Measurements from ENCODE around the gene DDX51.
"Not testable (repeated sequence)": the region's sequence is repeated elsewhere in the genome, so short reads cannot be mapped to it uniquely, and the experiment has no call there.

DDX51 gene

DNA sequence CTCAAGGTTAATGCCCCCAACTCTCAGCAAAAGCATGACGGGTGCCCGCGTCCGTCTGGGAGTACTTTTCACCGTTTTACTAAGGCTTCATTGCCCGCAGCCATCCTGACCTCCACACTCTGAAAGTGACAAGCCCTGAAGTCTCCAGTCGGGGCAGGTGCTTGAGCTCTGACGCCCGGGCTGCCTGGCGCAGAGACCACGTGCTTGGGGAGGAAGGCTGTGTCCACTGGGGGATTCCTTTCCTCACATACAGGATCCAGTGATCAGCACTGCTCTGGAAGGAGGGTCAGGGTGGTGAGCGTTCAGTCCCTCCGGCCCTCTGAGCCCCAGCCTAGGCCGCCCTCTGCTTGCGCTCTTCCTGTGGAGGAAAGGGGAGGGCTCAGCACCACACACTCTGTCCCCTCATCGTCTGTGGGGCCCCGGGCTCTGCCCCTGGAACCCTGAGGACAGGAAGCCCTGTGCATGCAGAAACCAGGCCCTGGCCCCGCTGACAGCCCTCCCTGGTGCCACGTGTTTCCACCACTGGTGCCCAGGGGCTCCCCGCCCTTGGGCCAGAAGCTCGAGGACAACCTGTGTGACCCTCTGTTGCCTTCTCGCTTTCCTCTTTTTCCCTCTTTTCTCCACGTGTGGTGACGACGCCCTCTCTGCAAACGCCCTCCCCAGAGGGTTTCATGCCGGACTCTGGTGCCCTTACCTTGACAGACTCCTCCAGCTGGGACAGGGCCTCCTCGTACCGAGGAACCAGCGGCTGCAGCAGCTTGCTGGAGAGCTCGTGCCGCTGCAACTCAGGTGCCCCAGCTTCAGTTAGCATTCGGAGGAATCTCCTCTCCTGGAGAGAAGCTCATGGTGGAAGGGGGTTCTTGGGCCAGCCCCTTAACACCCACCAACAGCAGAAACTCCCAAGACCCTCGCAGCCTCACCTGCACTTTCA lies 4.9 kb downstream of the DDX51 start:
- DNase-seq: no peak

DNA sequence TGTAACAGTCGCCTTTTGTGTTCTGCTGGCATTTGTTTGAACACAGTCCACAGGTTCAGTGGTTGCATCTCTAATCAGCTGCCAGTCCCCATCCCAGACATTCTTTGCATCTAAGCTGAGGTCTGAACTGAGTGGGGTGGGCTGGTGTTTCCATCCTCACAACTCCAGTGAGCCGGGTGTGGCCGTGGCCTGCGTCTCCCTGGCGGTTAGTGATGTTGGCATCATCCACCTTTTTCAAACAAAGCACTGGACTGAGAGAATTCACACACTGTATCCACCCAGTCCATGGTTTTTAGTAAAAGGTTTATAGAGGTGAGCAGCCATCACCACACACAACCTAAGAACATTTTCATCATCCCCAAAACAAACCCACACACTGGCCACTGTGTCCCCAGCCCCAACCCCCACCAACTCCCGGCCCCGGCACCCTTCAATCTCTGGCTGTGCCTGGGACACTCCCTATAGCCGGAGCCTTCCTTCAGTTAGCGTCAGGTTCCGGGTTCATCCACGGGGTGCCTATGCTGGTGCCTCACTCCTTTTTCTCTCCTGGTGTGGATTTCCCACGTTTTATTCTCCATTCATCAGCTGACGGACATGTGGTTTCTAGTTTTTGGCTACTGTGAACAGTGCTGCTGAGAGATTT lies 6.5 kb downstream of the DDX51 start:
- no peak for DNase-seq

DNA sequence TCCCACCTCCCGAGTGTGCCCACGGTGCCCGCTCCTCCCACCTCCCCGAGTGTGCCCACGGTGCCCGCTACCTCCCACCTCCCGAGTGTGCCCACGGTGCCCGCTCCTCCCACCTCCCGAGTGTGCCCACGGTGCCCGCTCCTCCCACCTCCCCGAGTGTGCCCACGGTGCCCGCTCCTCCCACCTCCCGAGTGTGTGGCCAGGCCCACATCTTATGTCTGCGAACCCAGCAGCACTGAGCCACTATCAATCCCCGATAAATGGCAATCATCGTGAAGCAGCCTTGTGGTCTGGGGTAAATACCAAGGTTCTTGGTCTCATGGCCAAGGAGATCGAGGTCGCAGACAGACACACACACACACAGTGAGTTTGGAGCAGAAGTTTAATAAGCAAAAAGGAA lies 7.9 kb downstream of the DDX51 start:
- not testable (repeated sequence) for DNase-seq

DNA sequence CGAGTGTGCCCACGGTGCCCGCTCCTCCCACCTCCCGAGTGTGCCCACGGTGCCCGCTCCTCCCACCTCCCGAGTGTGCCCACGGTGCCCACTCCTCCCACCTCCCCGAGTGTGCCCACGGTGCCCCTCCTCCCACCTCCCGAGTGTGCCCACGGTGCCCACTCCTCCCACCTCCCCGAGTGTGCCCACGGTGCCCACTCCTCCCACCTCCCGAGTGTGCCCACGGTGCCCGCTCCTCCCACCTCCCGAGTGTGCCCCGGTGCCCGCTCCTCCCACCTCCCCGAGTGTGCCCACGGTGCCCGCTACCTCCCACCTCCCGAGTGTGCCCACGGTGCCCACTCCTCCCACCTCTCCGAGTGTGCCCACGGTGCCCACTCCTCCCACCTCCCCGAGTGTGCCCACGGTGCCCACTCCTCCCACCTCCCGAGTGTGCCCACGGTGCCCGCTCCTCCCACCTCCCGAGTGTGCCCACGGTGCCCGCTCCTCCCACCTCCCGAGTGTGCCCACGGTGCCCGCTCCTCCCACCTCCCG lies 9.4 kb downstream of the DDX51 start:
- not testable (repeated sequence) for DNase-seq

DNA sequence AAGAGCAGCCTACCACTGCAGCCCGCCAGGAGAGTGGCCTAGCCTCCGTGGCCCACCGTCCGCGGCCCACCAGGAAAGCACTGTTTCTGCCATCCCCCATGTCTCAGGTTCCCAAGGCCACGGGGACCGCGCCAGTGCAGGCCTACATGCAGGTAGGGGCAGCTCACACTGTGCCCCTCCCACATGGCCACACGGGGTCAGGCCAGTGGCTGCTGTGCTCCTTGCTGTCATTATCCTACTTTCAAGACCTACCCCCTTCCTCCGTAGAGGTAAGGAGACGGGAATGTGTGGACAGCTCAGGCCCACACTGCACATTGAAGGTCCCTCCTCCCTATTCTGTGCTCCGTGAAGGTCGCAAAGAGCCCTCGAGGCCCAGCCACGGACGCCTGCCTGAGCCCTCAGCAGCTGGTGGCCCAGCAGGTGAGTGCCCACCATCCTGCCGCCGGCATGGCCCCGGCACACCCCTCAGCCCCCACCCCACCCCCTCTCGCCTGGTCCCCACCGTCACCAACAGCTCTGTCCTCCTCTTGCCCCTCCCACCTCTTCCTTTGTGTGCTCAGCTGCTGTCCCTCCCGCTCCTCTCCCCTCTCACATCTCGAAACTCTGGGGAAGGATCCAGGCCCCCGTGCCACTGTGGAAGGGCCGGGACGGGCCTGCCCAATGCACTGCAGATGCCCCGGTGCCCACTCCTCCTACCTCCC lies 10.0 kb downstream of the DDX51 start:
- no peak for DNase-seq

DNA sequence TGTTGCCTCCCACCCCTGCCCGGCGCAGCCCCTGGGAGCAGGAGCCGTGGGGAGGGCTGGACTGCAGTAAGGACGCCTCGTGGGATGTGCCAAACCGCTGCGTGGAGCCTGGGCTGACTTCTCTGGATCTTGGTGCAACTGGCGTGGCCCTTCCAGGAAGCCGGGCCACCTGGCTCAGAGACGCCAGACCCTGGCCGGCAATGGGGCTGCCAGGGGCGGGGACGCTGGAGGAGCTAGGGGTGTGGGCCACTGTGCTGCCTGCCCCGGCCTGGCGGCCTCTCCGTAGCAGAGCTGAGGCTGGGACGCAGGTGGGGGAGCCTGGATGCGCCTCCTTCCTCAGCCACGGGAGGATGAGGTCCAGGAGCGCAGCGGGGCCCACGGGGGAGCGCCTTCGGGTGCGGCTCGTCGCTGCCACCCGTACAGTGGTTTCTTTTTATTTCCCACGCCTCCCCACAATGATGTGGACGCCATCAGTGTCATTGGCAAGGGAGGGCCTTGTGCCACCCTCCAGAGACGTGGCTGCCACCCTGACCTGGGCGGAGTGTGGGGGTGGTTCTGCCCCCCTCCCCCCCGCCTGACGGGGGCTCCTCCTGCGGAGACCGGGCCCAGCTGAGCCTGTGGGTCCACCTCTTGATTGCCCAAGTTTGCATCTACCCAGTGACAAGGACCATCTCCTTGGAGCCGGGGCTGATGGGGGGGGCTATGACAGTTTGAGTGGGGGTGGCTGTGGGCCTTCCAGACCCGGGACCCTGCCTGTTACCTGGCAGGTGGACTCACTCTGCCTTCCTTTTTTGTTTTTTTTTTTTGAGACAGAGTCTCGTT lies 11.3 kb downstream of the DDX51 start:
- DNase-seq: no peak

DNA sequence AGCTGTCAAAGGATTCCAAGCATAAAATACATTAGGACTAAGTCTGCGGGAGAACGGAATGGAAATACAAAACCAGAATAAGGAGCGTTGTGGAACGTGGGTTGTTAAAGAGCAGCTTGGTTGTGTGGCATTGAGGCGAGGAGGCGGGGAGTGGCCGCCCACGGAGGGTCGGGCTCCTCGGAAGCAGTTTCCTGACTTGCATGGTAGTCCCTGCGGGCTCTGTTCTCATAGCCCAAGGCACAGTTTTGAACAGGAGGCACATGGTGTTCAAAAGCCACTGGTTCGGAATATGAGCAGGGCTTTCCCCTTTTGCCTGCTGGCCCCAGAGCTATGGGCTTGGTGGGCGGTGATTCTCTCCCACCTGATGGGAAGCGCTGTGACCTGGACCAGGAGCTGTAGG lies 12.2 kb downstream of the DDX51 start:
- DNase-seq: no peak

DNA sequence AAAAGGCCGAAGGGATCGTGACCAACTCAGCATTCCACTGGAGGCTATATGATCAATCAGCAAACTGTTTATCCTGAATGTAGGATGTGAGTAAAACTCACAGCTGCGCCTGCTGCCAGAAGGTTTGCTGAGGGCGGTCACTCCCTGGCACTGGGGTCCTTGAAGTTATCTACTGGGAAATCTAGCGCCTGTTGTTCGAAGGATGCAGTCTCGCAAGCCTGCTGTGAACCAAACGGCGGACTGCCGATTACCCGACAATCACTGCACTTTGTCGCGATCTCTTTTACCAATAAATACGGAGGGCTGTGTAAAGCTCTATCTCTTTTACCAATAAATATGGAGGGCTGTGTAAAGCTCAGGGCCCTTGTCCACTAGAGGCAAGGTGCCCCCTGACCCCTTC lies 12.9 kb downstream of the DDX51 start:
- no peak for DNase-seq

DNA sequence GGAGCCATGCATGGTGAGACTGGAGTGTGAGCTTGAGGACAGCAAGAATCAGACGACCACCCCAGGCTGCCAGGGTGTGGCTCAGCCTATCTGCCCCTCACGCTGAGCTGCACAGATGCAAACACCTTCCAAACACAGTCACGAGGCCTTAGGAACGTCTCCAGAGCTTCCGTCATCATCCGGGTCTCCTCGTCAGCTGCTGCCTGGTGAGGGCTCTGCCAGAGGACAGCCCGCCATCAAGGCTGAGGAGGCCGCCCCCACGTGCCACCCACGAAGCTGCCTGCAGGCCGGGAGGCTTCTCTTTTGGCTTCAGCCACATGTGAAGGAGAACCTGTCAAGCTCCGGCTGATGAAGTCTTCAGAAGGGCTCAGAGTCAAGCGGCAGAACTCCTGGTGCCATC lies 13.4 kb downstream of the DDX51 start:
- DNase-seq: no peak

DNA sequence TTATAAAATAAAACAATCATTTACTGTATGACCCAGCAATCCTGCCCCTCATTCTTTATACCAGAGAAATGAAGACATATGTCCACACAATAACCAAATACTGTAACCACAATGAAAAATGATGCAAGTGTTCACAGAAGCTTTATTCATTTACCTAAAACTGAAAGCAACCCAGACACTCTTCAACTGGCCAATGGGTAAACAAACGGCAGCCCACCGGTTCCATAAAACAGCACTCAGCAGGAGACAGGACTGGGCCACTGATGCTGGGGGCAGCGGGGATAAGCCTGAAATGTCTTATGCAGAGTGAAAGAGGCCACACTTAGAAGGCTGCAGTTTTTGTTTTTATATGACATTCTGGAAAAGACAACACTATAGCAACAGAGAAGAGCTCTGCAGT lies 15.1 kb downstream of the DDX51 start:
- no peak for DNase-seq

DNA sequence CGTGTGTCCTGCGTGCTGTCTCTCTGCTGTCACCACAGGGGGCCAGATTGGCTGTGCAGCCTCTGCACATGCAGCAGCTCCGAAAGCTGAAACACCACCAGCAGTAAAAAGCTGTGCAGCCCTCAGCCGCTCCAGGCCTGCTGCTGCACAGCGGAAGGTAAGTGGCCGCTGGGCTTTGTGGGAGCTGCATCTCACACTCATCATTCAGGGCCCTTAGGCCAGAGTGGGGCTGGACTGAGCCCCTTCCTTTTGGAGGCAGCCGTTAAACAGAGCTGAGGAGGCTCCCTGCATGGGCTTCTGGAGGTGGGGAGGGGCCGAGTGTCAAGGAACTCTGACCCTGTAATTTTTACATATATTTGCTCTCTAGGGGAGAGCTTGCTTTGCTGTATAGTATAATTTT lies 17.1 kb downstream of the DDX51 start:
- no peak for DNase-seq

DNA sequence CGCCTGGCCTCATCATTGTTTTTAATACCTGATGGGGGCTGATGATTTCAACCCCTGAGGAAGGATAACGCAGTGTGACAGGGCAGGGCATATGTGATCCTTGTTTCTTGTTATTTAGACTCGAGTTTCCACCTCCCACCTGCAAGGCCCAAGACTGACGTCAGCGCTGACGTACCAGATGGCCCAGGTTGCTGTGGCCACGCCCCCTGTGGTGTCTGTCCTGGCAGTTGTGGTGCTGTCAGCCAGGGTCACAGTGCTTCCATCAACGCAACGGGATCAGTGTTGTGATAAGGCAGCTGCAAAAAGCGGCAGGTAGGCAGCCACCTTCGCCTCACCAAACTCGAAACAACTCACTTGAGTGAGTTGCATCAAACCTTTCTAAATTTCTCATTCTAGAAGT lies 18.4 kb downstream of the DDX51 start:
- no peak for DNase-seq

DNA sequence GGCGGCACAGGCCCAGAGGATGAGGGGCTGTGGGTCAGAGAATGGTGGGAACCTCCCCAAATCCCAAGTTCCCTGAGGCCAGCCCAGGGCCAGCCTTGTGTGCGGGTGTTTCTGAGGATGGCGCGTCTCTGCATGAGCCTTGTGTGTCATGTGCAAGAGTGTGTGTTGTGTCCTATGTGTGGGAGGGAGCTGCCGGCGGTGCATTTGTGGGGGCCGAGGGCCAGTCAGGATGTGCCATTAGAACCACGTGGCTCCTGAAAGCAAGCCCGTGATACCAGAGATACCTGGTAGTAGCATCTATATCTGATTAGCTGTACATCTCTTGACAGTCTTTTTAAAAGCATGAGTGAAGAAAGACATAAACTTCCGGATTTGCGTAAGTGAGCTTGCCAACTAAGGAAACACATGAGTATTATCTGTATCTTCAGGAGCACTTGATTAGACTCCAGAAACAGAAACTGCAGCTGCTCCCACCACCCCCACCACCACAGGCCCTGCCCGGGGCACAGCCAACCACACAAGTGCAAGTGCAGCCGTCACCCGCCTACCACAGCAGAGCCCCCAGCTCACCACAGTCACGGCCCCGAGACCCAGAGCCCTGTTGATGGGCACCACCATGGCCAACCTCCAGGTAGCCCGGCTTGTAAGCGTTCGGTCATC lies 19.2 kb downstream of the DDX51 start:
- DNase-seq: no peak

DNA sequence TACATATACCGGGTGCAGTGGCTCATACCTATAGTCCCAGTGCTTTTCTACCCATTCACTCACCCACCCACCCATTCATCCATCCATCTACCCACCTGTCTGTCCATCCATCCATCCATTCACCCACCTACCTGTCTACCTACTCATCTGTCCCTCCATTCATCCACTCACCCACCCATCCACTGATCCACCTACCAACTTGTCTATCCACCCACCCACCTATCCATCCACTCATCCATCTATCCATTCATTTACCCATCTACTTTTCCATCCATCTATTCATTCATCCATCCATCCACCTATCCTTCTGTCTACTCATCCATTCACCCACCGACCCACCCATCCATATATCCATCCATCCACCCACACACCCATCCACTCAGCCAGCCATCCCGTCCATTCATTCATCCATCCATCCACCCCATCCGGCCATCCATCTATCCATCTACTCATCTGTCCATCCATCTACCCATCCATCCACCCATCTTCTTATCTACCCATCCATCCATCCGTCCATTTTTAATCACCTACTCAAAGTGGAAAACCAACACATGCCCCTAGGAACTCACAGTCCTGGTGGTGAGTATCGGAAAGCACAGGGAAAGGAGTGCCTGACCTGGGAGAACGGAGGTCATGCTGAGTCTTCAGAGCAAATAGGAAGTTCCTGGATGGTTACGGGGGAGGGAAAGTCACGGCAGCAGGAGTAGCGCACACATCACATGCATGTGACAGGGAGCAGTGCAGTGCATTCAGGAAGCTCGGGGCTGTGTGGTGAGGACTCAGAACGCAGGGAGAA lies 20.0 kb downstream of the DDX51 start:
- DNase-seq: no peak

DNA sequence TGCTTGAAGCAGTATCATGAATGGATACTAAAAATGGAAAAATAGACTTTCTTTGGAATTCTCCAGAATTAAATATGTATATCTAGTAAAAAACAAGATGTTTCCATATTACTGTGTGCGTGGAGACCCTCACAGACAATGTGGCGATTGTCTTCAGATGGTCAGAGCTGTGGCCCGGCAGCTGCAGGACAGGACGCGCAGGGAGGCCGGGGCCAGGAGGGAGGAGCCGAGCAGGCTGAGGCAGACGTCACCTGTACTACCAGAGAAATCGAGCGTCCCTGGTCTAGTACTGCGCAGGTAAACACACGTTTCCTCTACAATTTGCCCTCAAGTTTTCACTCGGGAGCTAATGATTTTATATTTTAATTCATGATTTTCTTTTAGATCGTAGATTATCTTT lies 22.8 kb downstream of the DDX51 start:
- no peak for DNase-seq

DNA sequence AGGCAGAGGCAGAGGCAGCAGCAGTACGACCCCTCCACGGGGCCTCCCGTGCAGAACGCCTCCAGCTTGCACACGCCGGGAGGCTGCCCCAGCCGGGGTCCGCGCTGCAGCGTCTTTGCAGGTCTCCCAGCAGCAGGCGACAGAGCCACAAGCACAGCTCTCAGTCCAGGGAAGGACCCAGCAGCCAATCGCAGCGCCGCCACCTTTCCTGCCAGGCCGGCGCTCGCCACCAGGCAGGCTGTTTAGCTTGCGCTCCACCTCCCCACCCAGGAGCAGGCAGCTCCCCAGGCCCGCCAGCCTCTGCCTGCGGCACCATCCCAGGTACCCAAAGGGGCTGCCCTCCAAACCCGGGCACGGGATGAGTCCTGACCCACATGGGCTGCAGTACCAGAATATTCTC lies 25.2 kb downstream of the DDX51 start:
- no peak for DNase-seq

DNA sequence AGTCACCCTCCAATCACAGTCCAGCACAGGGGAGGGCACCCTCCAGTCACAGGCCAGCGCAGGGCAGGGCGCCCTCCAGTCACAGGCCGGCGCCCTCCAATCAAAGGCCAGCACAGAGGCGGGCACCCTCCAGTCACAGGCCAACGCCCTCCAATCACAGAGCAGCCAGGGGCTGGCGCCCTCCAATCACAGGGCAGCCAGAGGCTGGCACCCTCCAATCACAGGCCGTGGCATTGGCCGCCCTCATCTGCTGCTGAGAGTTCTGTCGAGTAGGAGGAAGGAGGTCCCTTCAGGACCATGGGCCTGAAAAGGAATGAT lies 26.6 kb downstream of the DDX51 start:
- DNase-seq: no peak

DNA sequence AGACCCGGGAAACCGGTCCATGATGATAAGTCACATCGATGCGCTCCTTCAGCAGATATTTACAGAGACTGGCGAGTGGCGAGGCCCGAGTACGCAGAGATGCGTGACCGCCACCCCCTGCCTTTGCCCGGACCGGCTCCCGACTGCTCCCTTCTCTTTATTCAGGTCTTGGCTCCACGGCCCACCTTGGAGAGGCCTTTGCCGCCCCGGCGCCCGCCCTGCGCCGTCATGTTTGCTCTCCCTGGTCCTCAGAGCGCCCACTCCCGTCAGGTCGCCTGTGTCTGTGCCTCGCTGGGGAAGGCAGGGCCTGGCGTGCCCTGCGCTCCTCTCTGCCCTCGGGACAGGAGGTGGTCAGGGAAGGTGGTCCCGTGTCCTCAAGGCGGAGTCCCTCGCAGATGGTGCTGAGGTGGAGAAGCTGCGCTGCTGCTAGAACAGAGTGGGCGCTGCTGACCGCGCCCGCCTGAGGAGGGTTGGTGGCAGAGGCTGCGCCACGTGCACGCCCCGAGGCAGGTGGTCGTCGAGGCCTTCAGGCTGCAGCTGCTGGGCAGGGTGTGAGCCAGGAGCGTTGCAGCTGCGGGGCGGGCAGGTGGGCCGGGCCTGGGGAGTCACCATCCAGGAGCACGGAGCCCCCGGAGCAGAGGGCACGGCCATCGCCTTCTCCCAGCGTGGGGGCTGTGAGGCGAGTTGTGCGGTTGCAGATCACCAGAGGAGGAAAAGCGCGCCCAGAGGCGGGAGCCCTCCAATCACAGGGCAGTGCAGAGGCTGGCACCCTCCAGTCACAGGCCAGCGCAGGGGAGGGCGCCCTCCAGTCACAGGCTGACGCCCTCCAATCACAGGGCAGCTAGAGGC lies 27.2 kb downstream of the DDX51 start:
- DNase-seq: no peak

DNA sequence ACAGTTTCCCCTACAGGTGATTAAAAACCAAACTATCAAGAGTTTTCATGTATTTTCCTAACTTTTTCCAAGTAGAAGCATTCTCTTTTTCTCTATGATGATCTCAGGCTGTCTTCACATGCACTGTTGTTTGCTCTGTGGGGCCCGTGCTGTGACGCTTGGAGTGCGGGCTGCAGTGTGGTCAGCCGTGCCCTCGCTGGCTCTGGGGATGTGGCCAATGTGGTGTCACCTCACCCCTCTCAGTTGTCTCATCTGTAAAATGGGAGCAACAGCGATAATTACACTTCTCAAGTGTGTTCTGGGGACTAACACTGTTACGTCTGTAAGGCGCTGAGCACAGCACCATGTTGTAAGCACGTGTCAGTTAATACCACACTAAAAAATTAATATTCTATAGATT lies 28.6 kb downstream of the DDX51 start:
- no peak for DNase-seq

DNA sequence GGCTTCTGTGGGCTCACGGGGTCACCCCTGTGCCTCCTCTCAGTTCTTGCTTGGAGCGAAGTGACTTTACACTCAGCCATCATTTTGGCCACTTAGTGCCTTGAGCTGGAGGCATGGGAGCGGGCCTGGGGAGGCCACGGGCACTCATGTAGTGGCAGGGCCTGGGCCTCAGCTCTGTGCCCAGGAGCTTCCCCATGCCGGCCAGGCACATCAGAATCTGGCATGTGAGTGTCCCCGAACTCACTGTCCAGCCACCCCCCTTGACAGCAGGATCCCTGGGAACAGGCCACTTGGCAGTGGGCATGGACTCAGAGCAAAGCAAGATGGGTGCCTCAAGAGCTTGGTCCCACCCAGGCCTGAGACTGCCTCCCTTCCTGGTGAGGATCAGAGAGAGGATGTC lies 29.5 kb downstream of the DDX51 start:
- no peak for DNase-seq
